HG02884 (cell line): ENCODE results near the gene PIAS4.

ENCODE experiments used
- ATAC-seq: cut with Tn5 transposase; IDR thresholded peaks from one replicate; pipeline ENCODE4 v1.9.1; 2021; ENCODE audit warnings: mild to moderate bottlenecking, moderate library complexity; ENCODE audit not compliant: unreplicated experiment

Gene PIAS4

DNA sequence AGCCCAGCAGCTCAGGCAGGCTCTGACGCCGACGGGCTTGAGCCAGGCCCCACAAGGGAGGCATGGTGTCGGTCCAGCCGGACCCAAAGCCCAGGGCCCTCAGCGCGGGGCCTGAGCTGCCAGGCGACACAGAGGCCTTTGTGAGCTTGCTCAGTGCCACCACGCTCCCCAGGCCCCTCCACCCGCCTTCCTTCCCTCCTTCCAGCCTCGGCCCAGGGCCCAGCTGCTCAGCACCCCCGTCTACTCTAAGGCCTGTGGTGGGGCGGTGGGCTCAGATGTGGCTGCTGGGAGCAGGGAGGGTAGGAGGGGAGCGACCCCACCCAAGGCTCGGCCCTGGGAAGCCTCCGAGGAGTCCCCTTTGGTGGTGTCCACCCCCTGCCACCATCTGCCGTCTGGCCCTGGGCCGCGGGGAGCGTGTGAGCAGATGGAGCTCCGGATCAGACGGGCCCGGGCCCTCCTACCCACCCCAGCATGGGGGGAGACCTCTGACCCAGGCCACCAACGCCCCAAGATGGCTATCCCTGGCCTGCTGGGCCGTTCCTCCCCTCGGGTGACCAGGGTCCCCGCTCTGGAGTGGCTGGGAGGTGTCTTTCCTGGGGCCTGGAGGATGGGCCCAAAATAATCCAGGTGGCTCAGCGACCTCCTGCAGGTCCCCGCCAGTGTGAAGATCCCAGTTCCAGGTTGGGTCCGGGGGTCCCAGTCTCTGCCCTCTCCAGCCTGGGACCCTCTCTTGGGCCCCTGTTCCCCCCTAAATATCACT is 51.3 kb downstream of the PIAS4 start:
- no peak for ATAC-seq

- no peak for ATAC-seq
These were observed 51.9 kb downstream of the PIAS4 start for GRCh38 chr19:4059453-4059871.

- no peak for ATAC-seq
These were observed 52.5 kb downstream of the PIAS4 start for GRCh38 chr19:4059891-4060620.

- ATAC-seq, result no peak
These were observed 53.2 kb downstream of the PIAS4 start for GRCh38 chr19:4060621-4061177.

- ATAC-seq, result no peak
These were observed 53.7 kb downstream of the PIAS4 start for GRCh38 chr19:4061178-4061682.

GRCh38 chr19:4061683-4062418 is 54.3 kb downstream of the PIAS4 start:
- no peak for ATAC-seq

DNA sequence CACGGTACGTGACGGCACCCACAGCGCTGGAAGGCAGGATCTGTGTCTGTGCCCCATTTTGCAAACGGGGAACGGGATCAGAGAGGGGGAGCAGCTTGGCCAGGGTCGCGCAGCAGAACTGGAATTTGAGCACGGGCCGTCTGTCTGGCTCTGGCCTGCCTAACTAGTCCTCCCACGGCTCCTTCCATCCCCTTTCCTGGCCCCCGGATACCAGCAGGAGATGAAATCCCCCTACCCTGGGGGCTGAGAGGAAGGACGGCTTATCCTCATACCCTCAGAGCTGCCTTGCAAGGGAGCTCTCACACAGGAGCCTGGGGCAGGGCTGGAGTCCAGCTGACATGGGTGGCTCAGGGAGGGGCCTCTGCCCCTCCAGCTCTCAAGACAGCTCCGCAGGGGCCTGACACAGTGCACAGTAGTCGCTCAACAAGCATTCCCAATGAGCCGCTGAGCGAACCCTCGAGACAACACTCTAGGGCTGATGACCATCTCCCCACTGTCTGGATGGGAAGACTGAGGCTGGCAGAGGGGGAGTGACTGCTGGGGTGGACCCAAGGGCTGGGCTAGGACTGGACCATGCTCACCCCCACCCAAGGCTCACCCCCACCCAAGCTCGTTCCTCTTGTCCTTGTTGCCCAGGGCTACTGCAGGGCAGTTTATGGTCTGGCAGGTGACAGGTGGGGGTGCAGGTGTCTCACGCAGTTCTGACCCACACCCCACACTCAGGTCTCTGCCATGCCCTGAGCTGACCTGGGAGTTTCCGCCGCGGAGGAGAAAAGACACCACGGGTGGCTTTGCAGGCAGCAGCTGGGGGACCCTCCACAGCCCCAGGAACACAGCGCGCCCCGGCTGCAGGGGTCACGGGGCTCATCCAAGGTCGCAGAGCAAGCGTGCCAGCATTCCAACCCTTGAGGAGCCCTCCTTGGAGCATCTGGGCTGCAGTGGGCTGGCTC is 55.2 kb downstream of the PIAS4 start:
- no peak for ATAC-seq

GRCh38 chr19:4063369-4064148 is 56.0 kb downstream of the PIAS4 start:
- ATAC-seq, result no peak

GRCh38 chr19:4064149-4064495 is 56.6 kb downstream of the PIAS4 start:
- ATAC-seq, result no peak

DNA sequence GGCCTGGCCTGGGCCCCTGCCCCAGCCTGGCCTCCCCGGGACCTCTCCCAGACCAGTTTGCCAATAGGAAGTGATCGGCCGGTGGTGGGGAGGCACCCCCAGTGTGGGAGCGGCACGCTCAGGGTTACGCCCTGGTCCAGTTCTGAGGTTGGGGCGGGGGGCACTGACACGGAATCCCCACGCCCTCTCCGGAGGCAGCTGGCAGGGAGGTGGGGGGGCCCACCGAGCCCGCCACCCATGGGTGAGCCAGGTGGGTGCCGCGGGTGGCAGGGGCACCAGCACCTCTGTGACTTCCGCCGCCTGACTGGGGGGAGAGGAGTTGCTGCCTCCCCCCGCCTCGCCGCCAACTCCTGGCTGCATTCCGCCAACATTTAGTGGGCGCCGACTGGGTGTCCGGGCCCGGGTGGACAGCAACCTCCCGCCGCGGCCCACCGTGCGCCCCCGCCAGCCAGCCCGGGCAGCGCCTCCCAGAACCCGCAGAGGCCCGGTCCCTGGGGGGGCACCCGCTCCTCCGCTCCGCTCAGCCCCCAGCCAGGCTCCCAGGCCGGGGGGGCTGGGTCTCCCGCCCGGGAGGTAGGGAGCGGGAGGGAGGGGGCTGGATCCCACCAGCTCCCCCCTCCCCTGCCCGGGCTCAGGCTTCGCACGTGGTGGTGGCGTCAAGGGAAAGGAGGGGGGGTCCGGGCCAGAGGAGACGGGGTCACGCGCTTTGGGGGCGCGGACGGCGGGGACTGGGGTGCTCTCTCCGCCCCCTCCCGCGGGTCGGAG is 57.1 kb downstream of the PIAS4 start:
- ATAC-seq, result peak; percentile 8

GRCh38 chr19:4065430-4066175 is 58.1 kb downstream of the PIAS4 start:
- peak; percentile 55 for ATAC-seq

GRCh38 chr19:4066176-4066606 is 58.7 kb downstream of the PIAS4 start:
- ATAC-seq, result no peak

DNA sequence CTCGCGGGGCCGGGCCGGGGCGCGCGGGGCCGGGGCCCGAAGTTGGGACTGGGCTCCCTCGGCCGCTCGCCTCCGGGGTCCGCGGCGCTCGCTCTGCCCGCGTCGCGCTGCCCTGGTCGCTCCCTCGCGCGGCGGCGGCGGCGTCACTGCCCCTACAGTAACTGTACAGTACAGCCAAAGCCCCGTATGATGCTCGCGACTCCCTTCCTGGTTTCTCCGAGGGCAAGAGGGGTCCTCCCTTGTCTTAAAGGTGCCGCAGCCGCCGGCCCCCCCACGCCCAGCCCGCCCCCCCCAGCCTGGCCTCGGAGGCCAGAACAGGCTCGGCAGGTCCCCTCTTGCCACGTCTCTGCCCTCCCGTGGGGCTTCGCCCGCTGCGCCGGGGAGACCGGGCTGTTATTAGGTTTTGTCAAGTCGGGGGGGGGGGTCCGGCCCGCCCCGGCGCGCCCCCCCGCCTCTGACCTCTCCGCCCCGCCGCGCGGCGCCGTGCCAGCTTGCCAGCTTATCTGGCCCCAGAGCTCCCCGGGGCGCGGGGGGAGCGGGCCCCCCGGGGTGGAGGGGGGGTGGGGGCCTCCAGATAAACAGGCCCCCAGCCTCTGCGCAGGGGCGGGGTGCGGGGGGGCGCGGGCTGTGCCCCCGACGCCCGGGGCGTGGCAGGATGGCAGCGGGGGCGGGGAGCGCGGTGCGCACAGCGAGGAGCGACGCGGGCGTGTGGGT is 59.3 kb downstream of the PIAS4 start, which contains the start of gene ZBTB7A:
Gene ZBTB7A (minus strand): TSS at position 218 of the 714 bp plus-strand sequence. CDS start 11,667 bp downstream, outside the sequence.
- no peak for ATAC-seq

- ATAC-seq, result no peak
These were observed 60.0 kb downstream of the PIAS4 start for GRCh38 chr19:4067396-4068046.

DNA sequence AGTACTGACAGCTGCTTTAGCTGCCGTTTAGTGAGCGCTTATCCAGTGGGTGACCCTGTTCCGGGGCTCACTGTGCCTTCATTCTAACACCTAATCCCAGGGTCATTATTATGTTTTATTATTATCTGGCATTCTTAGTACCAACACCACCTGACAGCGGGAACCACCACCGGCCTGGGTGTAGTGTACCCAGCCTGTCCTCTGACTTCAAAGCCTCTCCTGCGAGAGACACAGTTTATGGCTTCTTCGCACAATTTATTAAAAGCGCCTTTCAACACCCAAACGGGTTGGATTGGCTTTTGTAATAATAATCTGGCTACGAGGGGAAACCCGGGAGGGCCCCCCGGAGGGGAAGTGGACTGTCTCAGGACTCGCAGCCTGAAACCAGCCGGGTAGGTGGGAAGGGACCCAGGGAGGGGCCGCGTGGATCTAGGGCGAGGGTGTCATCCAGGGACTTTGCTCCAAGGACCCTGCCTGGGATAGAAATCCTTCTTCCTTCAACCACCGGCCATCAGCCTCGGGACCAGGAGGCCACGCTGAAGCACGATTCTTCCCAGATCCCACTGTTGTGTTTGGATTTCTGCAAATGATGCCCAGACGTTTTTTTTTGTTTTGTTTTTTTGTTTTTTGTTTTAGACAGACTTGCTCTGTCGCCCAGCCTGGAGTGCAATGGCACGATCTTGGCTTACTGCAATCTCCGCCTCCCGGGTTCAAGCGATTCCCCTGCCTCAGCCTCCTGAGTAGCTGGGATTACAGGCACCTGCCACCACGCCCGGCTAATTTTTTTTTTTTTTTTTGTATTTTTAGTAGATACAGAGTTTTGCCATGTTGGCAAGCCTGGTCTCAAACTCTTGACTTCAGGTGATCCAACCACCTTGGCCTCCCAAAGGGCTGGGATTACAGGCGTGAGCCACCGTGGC is 60.8 kb downstream of the PIAS4 start:
- no peak for ATAC-seq
